NCI-H2196 treated with DMSO at 0.1 percent for 48 hours (cell line): ENCODE data around the gene CTBP1.
A peak's percentile ranks its signal among the peaks of the same experiment; 100 is the strongest.

Experiments used
- DNase-seq: peaks from one replicate; lab custom pipeline; 2025; ENCODE audit not compliant: unreplicated experiment; lab: John Stamatoyannopoulos, UW

CTBP1 gene

GRCh38 chr4:1177274-1178141, 71.4 kb downstream of the CTBP1 start:
- DNase-seq, result no peak

- DNase-seq, result no peak
These were observed 72.3 kb downstream of the CTBP1 start for GRCh38 chr4:1176398-1177273.

GRCh38 chr4:1175635-1176229, 73.2 kb downstream of the CTBP1 start:
- no peak for DNase-seq

- DNase-seq, result no peak
These were observed 73.8 kb downstream of the CTBP1 start for GRCh38 chr4:1174941-1175634.

GRCh38 chr4:1172971-1173757, 75.8 kb downstream of the CTBP1 start:
- DNase-seq, result no peak

GRCh38 chr4:1172228-1172851, 76.6 kb downstream of the CTBP1 start, which contains the start of gene SPON2:
Gene SPON2 (minus strand): TSS chr4:1172583.
- no peak for DNase-seq

- DNase-seq, result no peak
These were observed 77.4 kb downstream of the CTBP1 start for GRCh38 chr4:1171311-1172227.

- no peak for DNase-seq
These were observed 78.0 kb downstream of the CTBP1 start for GRCh38 chr4:1170976-1171310.

GRCh38 chr4:1170156-1170975, 78.6 kb downstream of the CTBP1 start:
- no peak for DNase-seq

- no peak for DNase-seq
These were observed 79.2 kb downstream of the CTBP1 start for GRCh38 chr4:1169691-1170096.

- DNase-seq, result no peak
These were observed 79.7 kb downstream of the CTBP1 start for GRCh38 chr4:1169171-1169671.

GRCh38 chr4:1168191-1169101, 80.5 kb downstream of the CTBP1 start:
- DNase-seq, result no peak

GRCh38 chr4:1167244-1167949, 81.5 kb downstream of the CTBP1 start:
- DNase-seq, result peak; percentile 45

GRCh38 chr4:1166509-1167243, 82.3 kb downstream of the CTBP1 start:
- DNase-seq, result no peak

- no peak for DNase-seq
These were observed 83.9 kb downstream of the CTBP1 start for GRCh38 chr4:1164956-1165545.
